Subcutaneous abdominal adipose tissue (tissue), 5 donors: ENCODE data around the gene IL15.

Source experiments
- H3K27ac ChIP-seq: one replicate; pipeline ENCODE4 v1.7.0; 2013; ENCODE audit warnings: low read depth, mild to moderate bottlenecking, inconsistent platforms, low read length, moderate library complexity
- H3K27me3 ChIP-seq, 5 donors: one replicate each; pipeline ENCODE4 v1.7.0; 2013; ENCODE audit warnings: low read length in 5 of 5, inconsistent platforms in 1 of 5; ENCODE audit not compliant: control insufficient read depth in 5 of 5, insufficient read depth in 4 of 5
- H3K36me3 ChIP-seq, 5 donors: one replicate each; pipeline ENCODE4 v1.7.0; 2013; ENCODE audit warnings: low read length in 5 of 5; ENCODE audit not compliant: control insufficient read depth in 5 of 5, insufficient read depth in 5 of 5
- H3K4me1 ChIP-seq, 5 donors: one replicate each; pipeline ENCODE4 v1.7.0; 2013; ENCODE audit warnings: low read length in 5 of 5, mild to moderate bottlenecking in 3 of 5, moderate library complexity in 1 of 5; ENCODE audit not compliant: control insufficient read depth in 5 of 5, insufficient read depth in 5 of 5
- H3K4me3 ChIP-seq, 5 donors: one replicate each; pipeline ENCODE4 v1.7.0; 2013; ENCODE audit warnings: low read length in 5 of 5, low read depth in 1 of 5
- H3K9ac ChIP-seq, 5 donors: one replicate each; pipeline ENCODE4 v1.7.0; 2013; ENCODE audit warnings: low read length in 5 of 5, mild to moderate bottlenecking in 4 of 5, moderate library complexity in 3 of 5
- H3K9me3 ChIP-seq, 5 donors: one replicate each; pipeline ENCODE4 v1.7.0; 2013; ENCODE audit warnings: low read length in 5 of 5; ENCODE audit not compliant: control insufficient read depth in 5 of 5
- donor health status: healthy.
- donor health status: healthy.
- donor health status: healthy.
- donor health status: healthy.
- donor health status: healthy.

Gene IL15

GRCh38 chr4:141757287-141757686 lies 120.9 kb downstream of the IL15 start:
- Histone ChIP-seq H3K4me1 (no peaks in the 10 kb centered on the region), H3K4me3 (no peak overlapping the region), H3K9ac (no peak overlapping the region), H3K27ac (no peak overlapping the region), H3K9me3 (no peaks in the 10 kb centered on the region), H3K27me3 (no peaks in the 10 kb centered on the region), H3K36me3 (no peaks in the 10 kb centered on the region)

DNA sequence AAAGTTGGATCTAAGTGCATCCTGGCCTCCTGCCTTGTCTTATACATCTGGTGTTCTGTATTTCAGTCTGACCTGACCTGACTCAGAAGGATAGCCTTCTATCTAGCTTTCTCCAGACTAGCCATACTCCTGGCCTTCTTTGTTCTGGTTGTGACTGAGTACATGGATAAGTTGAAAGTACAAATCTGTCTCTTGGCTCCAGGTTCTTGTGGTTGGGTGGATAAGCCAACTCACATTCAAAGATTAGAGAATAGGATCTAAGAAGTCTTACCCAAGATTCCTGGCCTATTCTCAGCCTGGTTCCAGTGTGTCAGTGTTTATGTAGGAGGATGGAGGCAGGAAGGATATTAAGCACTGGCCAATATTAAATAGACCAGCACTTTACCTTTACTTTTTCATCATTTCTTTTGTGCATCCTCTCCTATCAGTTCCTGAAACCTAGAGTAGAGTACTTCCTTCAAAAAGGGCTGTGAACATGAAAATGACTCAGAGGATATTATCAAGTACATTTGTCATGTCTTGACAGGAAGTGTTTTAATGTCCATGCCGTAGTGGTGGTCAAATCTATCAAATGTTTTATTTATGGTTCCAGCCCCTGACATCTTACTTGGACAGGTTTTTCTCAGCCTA lies 123.5 kb downstream of the IL15 start:
- H3K9me3 ChIP-seq, result no peaks in the 10 kb centered on the region
- H3K27ac ChIP-seq, result no peak overlapping the region
- H3K36me3 ChIP-seq, result no peaks in the 10 kb centered on the region
- H3K9ac ChIP-seq, result no peak overlapping the region
- H3K4me1 ChIP-seq, result no peaks in the 10 kb centered on the region
- no peak overlapping the region for H3K4me3 ChIP-seq
- H3K27me3 ChIP-seq, result no peaks in the 10 kb centered on the region

GRCh38 chr4:141761926-141762325 lies 125.5 kb downstream of the IL15 start:
- H3K4me1 ChIP-seq, result no peaks in the 10 kb centered on the region
- no peaks in the 10 kb centered on the region for H3K27me3 ChIP-seq
- no peak overlapping the region for H3K9ac ChIP-seq
- H3K27ac ChIP-seq, result no peak overlapping the region
- no peak overlapping the region for H3K4me3 ChIP-seq
- H3K9me3 ChIP-seq, result no peaks in the 10 kb centered on the region
- no peaks in the 10 kb centered on the region for H3K36me3 ChIP-seq

- Histone ChIP-seq H3K36me3 (no peaks in the 10 kb centered on the region), H3K9ac (no peak overlapping the region), H3K4me3 (no peak overlapping the region), H3K27me3 (no peaks in the 10 kb centered on the region), H3K4me1 (no peaks in the 10 kb centered on the region), H3K9me3 (no peaks in the 10 kb centered on the region), H3K27ac (no peak overlapping the region)
These were observed 127.0 kb downstream of the IL15 start for GRCh38 chr4:141763374-141763773.

- Histone ChIP-seq H3K9ac (no peak overlapping the region), H3K4me1 (no peaks in the 10 kb centered on the region), H3K27me3 (no peaks in the 10 kb centered on the region), H3K4me3 (no peak overlapping the region), H3K36me3 (no peaks in the 10 kb centered on the region), H3K9me3 (no peaks in the 10 kb centered on the region), H3K27ac (no peak overlapping the region)
These were observed 132.6 kb downstream of the IL15 start for GRCh38 chr4:141768954-141769353.

GRCh38 chr4:141771889-141772830 lies 135.8 kb downstream of the IL15 start:
- Histone ChIP-seq H3K27ac (no peak overlapping the region), H3K9ac (no peak overlapping the region), H3K9me3 (no peaks in the 10 kb centered on the region), H3K36me3 (no peaks in the 10 kb centered on the region), H3K4me3 (no peak overlapping the region), H3K4me1 (no peaks in the 10 kb centered on the region), H3K27me3 (no peaks in the 10 kb centered on the region)

DNA sequence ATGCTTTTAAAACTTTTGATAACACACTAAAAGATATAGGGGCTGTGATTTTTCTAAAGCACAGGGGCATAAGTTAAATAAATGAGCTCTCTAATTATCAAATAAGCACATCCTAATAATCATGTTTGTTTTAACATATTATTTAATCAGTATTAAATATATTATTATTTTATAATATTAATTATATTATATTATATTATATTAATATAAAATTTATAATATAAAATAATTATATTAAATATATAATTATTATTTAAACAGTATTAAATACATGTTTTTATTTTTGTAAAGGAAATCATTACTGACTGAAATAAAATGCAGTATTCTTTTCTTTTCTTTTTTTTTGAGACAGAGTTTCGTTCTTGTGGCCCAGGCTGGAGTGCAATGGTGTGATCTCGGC lies 136.5 kb downstream of the IL15 start:
- Histone ChIP-seq H3K9ac (no peak overlapping the region), H3K27me3 (no peaks in the 10 kb centered on the region), H3K36me3 (no peaks in the 10 kb centered on the region), H3K4me3 (no peak overlapping the region), H3K9me3 (no peaks in the 10 kb centered on the region), H3K4me1 (no peaks in the 10 kb centered on the region), H3K27ac (no peak overlapping the region)

DNA sequence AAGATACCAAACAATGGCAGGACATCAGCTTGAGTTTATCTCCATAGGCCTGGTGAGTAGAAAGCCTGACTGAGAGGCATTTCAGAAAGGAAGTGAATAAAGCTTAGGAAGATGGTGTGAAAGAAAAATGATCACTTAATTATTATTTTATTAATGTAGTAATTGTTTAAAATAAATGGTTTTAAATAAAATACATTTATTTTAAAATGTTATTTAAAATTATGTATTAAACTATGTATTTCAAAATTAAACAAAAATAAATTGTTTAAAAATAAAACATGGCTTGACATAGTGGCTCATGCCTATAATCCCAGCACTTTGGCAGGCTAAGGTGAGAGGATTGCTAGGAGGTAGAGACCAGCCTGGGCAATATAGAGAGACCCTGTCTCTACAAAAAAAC lies 145.8 kb downstream of the IL15 start:
- Histone ChIP-seq H3K4me1 (no peaks in the 10 kb centered on the region), H3K9me3 (no peaks in the 10 kb centered on the region), H3K9ac (no peak overlapping the region), H3K36me3 (no peaks in the 10 kb centered on the region), H3K4me3 (no peak overlapping the region), H3K27me3 (no peaks in the 10 kb centered on the region), H3K27ac (no peak overlapping the region)
